NCI-H2196 treated with DMSO at 0.1 percent for 48 hours (cell line): ENCODE data around the gene FRY.

ENCODE experiments used
- DNase-seq: peaks from one replicate; lab custom pipeline; 2025; ENCODE audit not compliant: unreplicated experiment; lab: John Stamatoyannopoulos, UW

Gene FRY

GRCh38 chr13:32297206-32297605, 265.6 kb downstream of the FRY start:
- DNase-seq, result no peak

DNA sequence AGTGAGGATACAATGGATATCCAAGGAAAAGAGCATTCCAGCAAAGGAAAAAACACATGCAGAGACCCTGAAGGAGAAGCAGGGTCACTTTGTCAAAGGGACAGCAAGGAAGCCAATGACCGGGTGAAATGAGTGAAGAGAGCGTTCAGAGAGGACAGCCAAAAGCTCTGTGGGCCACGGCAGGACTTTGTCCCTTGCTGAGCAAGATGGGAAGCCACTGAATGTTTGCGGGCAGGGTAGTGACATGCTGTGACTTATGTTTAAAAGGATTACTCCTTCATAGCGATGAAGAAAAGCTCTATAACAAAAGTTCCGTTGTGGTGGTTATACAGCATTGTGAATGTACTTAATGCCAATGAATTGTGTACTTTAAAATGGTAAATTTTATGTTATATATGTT, 267.1 kb downstream of the FRY start:
- no peak for DNase-seq

- DNase-seq, result no peak
Observed at GRCh38 chr13:32299893-32300292, 268.3 kb downstream of the FRY start.

DNA sequence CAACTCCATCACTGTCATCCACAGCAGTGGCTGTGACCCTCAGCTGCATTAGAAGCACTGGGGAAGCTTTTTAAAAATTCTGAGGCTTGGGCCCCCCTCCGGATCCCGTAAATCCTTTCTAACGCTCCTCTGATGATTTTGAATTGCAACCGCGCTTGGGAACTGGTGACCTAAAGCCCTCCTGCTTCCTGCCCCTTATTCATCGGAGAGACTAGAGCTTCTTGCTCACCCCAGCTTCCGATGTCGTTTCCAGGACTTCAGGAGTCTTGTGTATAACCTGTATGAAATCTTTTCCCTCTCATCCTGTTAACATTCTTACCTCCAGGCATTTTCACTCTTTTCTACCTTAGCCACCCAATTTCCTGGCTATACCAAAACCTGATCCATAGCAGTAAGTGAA, 268.8 kb downstream of the FRY start:
- DNase-seq, result no peak

- no peak for DNase-seq
Observed at GRCh38 chr13:32300920-32301319, 269.3 kb downstream of the FRY start.

DNA sequence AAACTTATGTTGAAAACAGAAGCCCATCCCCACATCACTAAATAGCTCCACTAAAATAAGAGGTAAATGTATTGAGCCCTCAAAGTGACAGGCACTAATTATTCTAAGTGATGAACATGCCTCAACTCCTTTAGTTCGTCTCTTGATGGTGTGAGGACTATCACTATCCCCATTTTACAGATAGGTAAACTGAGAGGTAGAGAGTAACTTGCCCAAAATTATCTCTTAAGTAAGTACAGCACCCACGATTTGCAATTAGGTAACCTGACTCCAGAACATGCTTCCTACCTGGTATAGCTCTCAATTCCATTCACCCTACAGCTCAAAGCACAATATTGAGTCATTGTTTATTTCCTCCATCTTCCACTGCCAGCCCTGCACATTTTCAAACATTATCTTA, 270.9 kb downstream of the FRY start:
- no peak for DNase-seq

DNA sequence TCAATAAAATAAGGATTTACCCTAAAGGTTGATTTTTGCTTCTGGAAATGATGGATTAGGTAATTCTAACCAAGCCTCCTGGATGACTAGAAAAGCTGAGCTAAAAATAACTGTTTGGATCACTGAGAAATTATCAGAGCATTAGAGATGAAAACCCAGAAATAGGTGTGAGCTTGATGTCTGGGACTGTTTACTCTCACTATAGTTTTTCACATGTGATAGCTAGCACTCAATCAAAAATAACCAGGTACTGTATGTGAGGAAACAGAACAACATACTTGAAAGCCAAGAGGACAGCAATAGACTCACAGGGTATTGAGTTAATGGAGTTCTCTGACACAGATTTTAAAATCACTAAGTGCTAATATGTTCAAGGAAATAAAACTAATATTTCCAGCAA, 274.1 kb downstream of the FRY start:
- DNase-seq, result no peak

DNA sequence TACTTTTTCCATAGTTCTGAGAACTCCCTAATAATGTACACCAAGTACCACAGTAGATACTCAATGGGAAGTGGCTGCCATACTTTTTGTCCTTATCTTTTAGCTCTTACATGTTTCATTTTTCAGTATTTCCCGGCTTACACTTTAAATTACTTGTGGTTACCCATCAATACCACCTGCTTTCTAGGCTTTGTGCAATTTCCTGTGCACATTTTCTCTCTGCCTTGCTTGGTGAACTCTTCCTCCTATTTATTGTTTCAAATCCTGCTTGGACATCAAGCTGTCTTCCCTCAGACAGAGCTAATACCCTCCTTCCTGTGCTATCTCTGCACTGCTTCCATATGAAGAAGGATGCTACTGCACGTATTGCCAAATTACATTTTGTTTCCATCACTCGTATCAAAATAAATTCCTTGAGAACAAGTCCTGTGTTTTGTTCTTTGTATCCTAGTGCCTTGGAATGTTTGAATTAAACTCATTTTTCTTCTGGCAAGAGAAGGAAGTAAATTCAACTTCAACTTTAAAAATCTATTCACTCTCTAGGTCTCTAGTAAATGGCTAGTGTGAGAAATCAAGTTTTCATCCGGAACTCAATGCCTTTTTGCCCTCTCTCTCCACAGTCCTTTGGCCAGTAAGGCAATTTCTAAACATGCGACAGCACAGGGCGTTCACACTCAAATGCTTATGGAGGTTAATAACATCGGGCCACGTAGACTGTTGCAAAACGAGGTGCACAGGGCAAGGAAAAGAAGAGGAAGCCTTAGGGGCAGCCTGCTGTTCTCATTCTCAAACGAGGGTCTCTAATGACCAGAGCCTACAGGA, 277.9 kb downstream of the FRY start:
- no peak for DNase-seq

GRCh38 chr13:32310134-32310706, 278.6 kb downstream of the FRY start:
- no peak for DNase-seq

DNA sequence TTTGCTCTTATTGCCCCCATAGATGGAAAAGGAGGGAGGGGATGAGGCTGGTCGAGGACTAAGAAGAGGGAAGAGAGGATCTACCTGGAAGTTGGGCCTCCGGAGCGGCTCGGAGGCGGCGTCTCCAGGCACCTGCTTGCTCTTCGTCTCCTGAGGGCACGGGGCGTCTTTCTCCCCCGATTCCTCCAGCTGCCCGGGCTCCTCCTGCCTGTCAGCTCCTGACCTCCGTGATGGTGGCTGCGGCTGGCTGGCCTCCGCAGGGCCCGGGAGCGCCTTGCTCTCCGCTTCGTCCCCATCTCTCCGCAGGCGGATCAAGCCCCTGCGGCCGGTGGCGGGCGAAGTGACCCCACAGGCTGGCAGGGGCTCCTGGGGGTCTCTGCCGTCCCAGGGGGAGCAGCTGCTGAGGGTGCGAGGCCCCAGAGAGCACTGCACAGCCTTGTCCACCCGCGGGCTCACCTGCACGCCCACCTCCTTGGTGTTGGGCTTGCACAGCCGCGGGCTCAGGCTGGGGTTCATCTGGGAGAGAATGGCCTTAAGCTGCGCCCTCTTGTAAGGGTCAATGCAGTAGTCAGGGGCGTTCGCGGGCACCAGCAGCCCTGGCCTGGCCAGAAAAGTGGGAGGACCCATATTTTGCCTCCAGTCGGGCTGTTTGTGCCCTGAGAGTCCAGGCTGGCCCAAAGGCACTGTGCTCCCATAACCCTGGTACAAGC, 279.8 kb downstream of the FRY start:
- DNase-seq, result no peak

DNA sequence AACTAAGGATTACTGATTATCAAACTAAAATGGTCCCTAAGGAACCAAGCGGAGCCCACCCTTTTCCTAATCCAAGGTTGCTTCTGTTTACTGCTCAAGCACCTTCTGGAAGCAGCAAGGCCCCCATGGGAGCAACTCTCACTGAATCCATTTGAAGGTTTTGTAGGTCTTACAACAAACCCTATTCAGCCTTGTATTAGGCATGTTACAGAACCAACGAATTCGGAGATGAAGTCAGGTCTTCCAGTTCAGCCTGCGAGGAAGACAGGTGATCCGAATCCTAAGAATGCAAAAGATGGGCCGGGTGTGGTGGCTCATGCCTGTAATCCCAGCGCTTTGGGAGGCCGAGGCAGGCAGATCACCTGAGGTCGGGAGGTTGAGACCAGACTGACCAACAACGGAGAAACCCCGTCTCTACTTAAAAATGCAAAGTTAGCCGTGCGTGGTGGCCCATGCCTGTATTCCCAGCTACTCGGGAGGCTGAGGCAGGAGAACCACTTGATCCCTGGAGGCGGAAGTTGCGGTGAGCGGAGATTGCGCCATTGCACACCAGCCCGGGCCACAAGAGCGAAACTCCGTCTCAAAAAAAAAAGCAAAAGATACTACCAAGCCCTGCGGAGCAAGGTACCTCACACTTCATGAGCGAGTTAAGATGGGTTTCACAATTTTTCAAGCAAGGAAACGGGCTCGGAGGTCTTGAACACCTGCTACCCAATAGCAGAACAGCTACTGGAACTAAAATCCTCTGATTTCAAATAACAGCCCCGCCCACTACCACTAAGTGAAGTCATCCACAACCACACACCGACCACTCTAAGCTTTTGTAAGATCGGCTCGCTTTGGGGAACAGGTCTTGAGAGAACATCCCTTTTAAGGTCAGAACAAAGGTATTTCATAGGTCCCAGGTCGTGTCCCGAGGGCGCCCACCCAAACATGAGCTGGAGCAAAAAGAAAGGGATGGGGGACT, 283.0 kb downstream of the FRY start:
- DNase-seq, result no peak

DNA sequence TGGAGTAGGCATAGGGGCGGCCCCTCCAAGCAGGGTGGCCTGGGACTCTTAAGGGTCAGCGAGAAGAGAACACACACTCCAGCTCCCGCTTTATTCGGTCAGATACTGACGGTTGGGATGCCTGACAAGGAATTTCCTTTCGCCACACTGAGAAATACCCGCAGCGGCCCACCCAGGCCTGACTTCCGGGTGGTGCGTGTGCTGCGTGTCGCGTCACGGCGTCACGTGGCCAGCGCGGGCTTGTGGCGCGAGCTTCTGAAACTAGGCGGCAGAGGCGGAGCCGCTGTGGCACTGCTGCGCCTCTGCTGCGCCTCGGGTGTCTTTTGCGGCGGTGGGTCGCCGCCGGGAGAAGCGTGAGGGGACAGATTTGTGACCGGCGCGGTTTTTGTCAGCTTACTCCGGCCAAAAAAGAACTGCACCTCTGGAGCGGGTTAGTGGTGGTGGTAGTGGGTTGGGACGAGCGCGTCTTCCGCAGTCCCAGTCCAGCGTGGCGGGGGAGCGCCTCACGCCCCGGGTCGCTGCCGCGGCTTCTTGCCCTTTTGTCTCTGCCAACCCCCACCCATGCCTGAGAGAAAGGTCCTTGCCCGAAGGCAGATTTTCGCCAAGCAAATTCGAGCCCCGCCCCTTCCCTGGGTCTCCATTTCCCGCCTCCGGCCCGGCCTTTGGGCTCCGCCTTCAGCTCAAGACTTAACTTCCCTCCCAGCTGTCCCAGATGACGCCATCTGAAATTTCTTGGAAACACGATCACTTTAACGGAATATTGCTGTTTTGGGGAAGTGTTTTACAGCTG, 283.9 kb downstream of the FRY start, which contains the start of the genes BRCA2 and ZAR1L:
Gene BRCA2, plus strand, starts transcription at position 271 of the 790 bp plus-strand sequence. CDS start 953 bp downstream, outside the sequence.
Gene ZAR1L, minus strand, starts transcription at position 126 of the 790 bp plus-strand sequence. CDS start 3,438 bp downstream, outside the sequence.
- DNase-seq, result peak; percentile 35

- no peak for DNase-seq
Observed at GRCh38 chr13:32316028-32316339, 284.4 kb downstream of the FRY start.

DNA sequence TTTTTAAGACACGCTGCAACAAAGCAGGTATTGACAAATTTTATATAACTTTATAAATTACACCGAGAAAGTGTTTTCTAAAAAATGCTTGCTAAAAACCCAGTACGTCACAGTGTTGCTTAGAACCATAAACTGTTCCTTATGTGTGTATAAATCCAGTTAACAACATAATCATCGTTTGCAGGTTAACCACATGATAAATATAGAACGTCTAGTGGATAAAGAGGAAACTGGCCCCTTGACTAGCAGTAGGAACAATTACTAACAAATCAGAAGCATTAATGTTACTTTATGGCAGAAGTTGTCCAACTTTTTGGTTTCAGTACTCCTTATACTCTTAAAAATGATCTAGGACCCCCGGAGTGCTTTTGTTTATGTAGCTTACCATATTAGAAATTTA, 284.9 kb downstream of the FRY start:
- no peak for DNase-seq

DNA sequence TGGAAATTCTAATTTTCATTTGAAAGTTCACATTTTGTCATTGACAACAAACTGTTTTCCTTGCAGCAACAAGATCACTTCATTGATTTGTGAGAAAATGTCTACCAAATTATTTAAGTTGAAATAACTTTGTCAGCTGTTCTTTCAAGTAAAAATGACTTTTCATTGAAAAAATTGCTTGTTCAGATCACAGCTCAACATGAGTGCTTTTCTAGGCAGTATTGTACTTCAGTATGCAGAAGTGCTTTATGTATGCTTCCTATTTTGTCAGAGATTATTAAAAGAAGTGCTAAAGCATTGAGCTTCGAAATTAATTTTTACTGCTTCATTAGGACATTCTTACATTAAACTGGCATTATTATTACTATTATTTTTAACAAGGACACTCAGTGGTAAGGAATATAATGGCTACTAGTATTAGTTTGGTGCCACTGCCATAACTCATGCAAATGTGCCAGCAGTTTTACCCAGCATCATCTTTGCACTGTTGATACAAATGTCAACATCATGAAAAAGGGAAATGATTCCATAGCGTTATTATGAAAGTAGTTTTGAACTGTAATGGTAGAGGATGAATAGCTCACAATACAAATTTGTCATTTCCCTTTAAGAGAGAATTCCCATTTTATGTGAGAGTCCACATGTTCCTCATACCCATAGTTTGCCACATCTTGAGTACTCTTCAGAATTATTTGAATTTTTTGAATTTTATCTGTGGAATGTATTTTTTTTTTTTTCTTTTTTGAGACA, 286.3 kb downstream of the FRY start:
- no peak for DNase-seq

DNA sequence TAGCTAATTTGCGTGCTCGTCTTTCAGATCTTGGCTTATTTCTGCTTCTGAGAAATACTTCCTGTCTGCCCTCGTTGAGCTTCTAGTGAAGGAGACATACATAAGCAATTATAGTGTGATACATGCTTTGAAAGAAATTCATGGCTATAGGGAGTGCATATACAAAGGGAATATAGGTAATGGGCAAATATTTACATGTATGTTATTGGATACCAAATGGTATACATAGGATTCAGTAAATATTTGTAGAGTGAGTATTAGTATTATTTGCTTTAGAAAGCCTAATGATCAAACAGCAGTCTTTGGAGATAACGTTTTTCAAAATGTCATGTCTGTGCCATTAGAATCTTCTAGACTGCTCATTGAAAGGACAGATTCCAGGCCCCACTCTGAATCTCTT, 289.0 kb downstream of the FRY start:
- no peak for DNase-seq

- no peak for DNase-seq
Observed at GRCh38 chr13:32323912-32324311, 292.3 kb downstream of the FRY start.

DNA sequence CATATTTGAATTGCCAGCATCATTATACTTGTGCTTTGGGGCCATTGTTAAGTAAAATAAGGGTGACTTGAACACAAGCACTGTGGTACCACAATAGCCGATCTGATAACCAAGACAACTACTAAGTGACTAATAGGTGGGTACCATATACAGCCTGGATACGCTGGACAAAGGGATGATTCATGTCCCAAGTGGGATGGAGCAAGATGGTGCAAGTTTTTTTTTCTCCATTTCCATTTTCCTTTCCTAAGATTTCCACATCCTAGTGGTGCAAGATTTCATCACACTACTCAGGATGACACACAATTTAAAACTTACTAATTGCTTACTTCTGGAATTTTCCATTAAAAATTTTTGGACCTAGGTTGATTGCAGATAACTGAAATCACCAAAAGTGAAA, 298.9 kb downstream of the FRY start:
- DNase-seq, result no peak

- DNase-seq, result no peak
Observed at GRCh38 chr13:32334671-32335070, 303.1 kb downstream of the FRY start.
